GM12878 (cell line): ENCODE measurements around the gene HMGCL. TPM values are rescaled to one million over a fixed set of nuclear protein-coding genes. Genes with fewer than 3 reads are reported as not detected.

Experiments
- BHLHE40 ChIP-seq, 2 experiments: fragments of 450-650 bp in 1 of 2; IDR thresholded peaks; 2 replicates each; pipeline ENCODE4 v1.6.1; 2011 to 2017; ENCODE audit warnings: low read depth in 2 of 2, borderline replicate concordance in 1 of 2, improper control_type of control experiment in 1 of 2, low read length in 1 of 2, mild to moderate bottlenecking in 1 of 2
- CREB1 ChIP-seq: IDR thresholded peaks from 2 replicates; pipeline ENCODE4 v1.6.1; 2012; ENCODE audit warnings: low read depth, mild to moderate bottlenecking, inconsistent platforms
- CREM ChIP-seq: IDR thresholded peaks from 2 replicates; pipeline ENCODE4 v1.6.1; 2014; ENCODE audit warnings: antibody characterized with exemption, low read depth
- EP300 ChIP-seq, 2 experiments: fragments of 150-350 bp in 1 of 2; IDR thresholded peaks; 2 replicates each; pipeline ENCODE4 v1.6.1; 2011 to 2012; ENCODE audit warnings: low read depth in 2 of 2, low read length in 2 of 2, borderline replicate concordance in 1 of 2, improper control_type of control experiment in 1 of 2, inconsistent platforms in 1 of 2; ENCODE audit not compliant: control insufficient read depth in 1 of 2
- ETV6 ChIP-seq, 2 experiments: fragments of 450-650 bp in 1 of 2; IDR thresholded peaks in 1 of 2; conservative IDR thresholded peaks in 1 of 2; 2 replicates each; pipeline ENCODE4 v1.6.1; 2014; ENCODE audit warnings: antibody characterized with exemption in 1 of 2, borderline replicate concordance in 1 of 2, low read depth in 1 of 2, mild to moderate bottlenecking in 1 of 2, moderate library complexity in 1 of 2
- FOXM1 ChIP-seq: IDR thresholded peaks from 2 replicates; pipeline ENCODE4 v1.6.1; 2012; ENCODE audit warnings: low read depth, mild to moderate bottlenecking, inconsistent platforms, low read length, moderate library complexity
- GATAD2B ChIP-seq: fragments of 450-650 bp; conservative IDR thresholded peaks from 2 replicates; pipeline ENCODE4 v1.6.1; 2017; ENCODE audit warnings: low read depth, mild to moderate bottlenecking, moderate library complexity
- IKZF2 ChIP-seq, 2 experiments: fragments of 450-650 bp; IDR thresholded peaks; 2 replicates each; pipeline ENCODE4 v1.6.1; 2017; ENCODE audit warnings: mild to moderate bottlenecking in 2 of 2, moderate library complexity in 2 of 2
- KAT2A ChIP-seq: conservative IDR thresholded peaks from 2 replicates; pipeline ENCODE4 v1.6.1; 2011; ENCODE audit warnings: low read depth, low read length; ENCODE audit not compliant: control insufficient read depth
- MEF2B ChIP-seq: fragments of 450-650 bp; IDR thresholded peaks from 2 replicates; pipeline ENCODE4 v1.6.1; 2018; ENCODE audit warnings: mild to moderate bottlenecking, moderate library complexity; ENCODE audit not compliant: partially characterized antibody, poor library complexity, severe bottlenecking
- MTA2 ChIP-seq: fragments of 450-650 bp; IDR thresholded peaks from 2 replicates; pipeline ENCODE4 v1.6.1; 2016; ENCODE audit warnings: low read depth, mild to moderate bottlenecking, moderate library complexity
- NBN ChIP-seq: fragments of 450-650 bp; IDR thresholded peaks from 2 replicates; pipeline ENCODE4 v1.6.1; 2016
- RFX5 ChIP-seq: IDR thresholded peaks from 2 replicates; pipeline ENCODE4 v1.6.1; 2011; ENCODE audit warnings: low read depth, low read length, improper control_type of control experiment
- SMC3 ChIP-seq: IDR thresholded peaks from 2 replicates; pipeline ENCODE4 v1.6.1; 2011; ENCODE audit warnings: low read length, improper control_type of control experiment, borderline replicate concordance
- SP1 ChIP-seq: IDR thresholded peaks from one replicate; pipeline ENCODE4 v1.6.1; 2011; ENCODE audit warnings: low read depth, low read length
- SPI1 ChIP-seq: IDR thresholded peaks from 2 replicates; pipeline ENCODE4 v1.6.1; 2011; ENCODE audit warnings: low read depth, mild to moderate bottlenecking, low read length, moderate library complexity, borderline replicate concordance; ENCODE audit not compliant: insufficient read depth
- TARDBP ChIP-seq: IDR thresholded peaks from 2 replicates; pipeline ENCODE4 v1.6.1; 2016; ENCODE audit warnings: borderline replicate concordance
- USF1 ChIP-seq: IDR thresholded peaks from 2 replicates; pipeline ENCODE4 v1.6.1; 2011; ENCODE audit warnings: borderline replicate concordance, low read depth, mild to moderate bottlenecking, moderate library complexity, mixed read lengths, low read length; ENCODE audit not compliant: insufficient read depth; ENCODE audit errors: extremely low read length
- YY1 ChIP-seq: IDR thresholded peaks from 2 replicates; pipeline ENCODE4 v1.6.1; 2011; ENCODE audit warnings: low read depth, mild to moderate bottlenecking, low read length
- ZBED1 ChIP-seq: IDR thresholded peaks from 2 replicates; pipeline ENCODE4 v1.6.1; 2016; ENCODE audit warnings: borderline replicate concordance
- ZNF274 ChIP-seq: IDR thresholded peaks from one replicate; pipeline ENCODE4 v1.8.0; 2011; ENCODE audit not compliant: insufficient read length, insufficient read depth
- polyA plus RNA-seq, 11 experiments: library from polyadenylated mRNA; depleted of rRNA in 4 of 11; unstranded in 6 of 11; stranded (reverse) in 5 of 11; fragments of >200 nt; fragmentation: Nextera tagmentation in 4 of 11; fragmentation: Illumina TruSeq in 1 of 11; extraction: Ambion mirVana in 4 of 11; extraction: Trizol in 1 of 11; gene quantifications; 1 replicate in 1 of 11; 2 replicates in 10 of 11; pipeline versions ENCODE4 v1.2.1 to v1.2.3, GENCODE V29; 2011 to 2016; ENCODE audit warnings: inconsistent platforms in 2 of 11, missing spikeins in 2 of 11, low read depth in 1 of 11
- total RNA-seq, 4 experiments: library from RNA; depleted of rRNA in 3 of 4; stranded (reverse); fragments of >200 nt in 3 of 4; fragmentation: Illumina TruSeq in 1 of 4; extraction: Trizol in 1 of 4; gene quantifications; 2 replicates each; pipeline versions ENCODE4 v1.2.1 to v1.2.3, GENCODE V29; 2013 to 2021
- TF ChIP-seq, protein P1 (sequence below): fragments of 450-650 bp; IDR thresholded peaks from 2 replicates; pipeline ENCODE4 v1.6.1; 2018; ENCODE audit warnings: borderline replicate concordance, mild to moderate bottlenecking; ENCODE audit not compliant: partially characterized antibody
- TF ChIP-seq, protein P2 (sequence below): IDR thresholded peaks from 2 replicates; pipeline ENCODE4 v1.6.1; 2011; ENCODE audit warnings: mild to moderate bottlenecking, low read depth, low read length, moderate library complexity; ENCODE audit not compliant: insufficient replicate concordance

HMGCL gene
- total and polyA plus RNA-seq, 10 of the 15 experiments (the other 5 are each of a cell fraction or from before 2014, with no cell fraction given): 29.4 to 127 (median 36.4) TPM

GRCh38 chr1:23865543-23865930 is 40.3 kb upstream of the HMGCL start (continued):
- TF ChIP-seq IKZF2 (IDR thresholded peaks at IDR 0.05) (peak; percentile 96), FOXM1 (peak; percentile 93), EP300 (IDR thresholded peaks at IDR 0.05; ENCODE audit: borderline replicate concordance in 1 of 2, control insufficient read depth in 1 of 2, low read depth in 2 of 2, low read length in 2 of 2) (peak; percentile 88 to 95), ZNF274 (no peak), CREB1 (peak; percentile 63; the same call in 1 of the 2 replicates), RFX5 (no peak), GATAD2B (0 out of 2 replicates have a peak, but pooled peaks have one; percentile 46), USF1 (no peak), SPI1 (peak; percentile 78; the same call in 1 of the 2 replicates), NBN (0 out of 2 replicates have a peak, but pooled peaks have one; percentile 60), MTA2 (peak; percentile 88), YY1 (0 out of 2 replicates have a peak, but pooled peaks have one; percentile 26), MEF2B (peak; percentile 75), KAT2A (no peak), BHLHE40 (IDR thresholded peaks at IDR 0.05; ENCODE audit: borderline replicate concordance in 1 of 2, low read depth in 2 of 2, low read length in 1 of 2) (peak; percentile 53 to 78; a peak in 2 of 4 replicates), CREM (peak; percentile 86), ETV6 (conservative IDR thresholded peaks at IDR 0.05 in 1 of 2, IDR thresholded peaks at IDR 0.05 in 1 of 2; ENCODE audit: borderline replicate concordance in 1 of 2, low read depth in 1 of 2) (peak in 1 of 2 experiments; percentile 79; a peak in 2 of 4 replicates), SP1 (peak; percentile 78), TARDBP (no peak), SMC3 (no peak), ZBED1 (peak; percentile 53; the same call in 1 of the 2 replicates)
- TF ChIP-seq, protein P1, sequence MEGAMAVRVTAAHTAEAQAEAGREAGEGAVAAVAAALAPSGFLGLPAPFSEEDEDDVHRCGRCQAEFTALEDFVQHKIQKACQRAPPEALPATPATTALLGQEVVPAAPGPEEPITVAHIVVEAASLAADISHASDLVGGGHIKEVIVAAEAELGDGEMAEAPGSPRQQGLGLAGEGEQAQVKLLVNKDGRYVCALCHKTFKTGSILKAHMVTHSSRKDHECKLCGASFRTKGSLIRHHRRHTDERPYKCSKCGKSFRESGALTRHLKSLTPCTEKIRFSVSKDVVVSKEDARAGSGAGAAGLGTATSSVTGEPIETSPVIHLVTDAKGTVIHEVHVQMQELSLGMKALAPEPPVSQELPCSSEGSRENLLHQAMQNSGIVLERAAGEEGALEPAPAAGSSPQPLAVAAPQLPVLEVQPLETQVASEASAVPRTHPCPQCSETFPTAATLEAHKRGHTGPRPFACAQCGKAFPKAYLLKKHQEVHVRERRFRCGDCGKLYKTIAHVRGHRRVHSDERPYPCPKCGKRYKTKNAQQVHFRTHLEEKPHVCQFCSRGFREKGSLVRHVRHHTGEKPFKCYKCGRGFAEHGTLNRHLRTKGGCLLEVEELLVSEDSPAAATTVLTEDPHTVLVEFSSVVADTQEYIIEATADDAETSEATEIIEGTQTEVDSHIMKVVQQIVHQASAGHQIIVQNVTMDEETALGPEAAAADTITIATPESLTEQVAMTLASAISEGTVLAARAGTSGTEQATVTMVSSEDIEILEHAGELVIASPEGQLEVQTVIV: no peak
- TF ChIP-seq, protein P2, sequence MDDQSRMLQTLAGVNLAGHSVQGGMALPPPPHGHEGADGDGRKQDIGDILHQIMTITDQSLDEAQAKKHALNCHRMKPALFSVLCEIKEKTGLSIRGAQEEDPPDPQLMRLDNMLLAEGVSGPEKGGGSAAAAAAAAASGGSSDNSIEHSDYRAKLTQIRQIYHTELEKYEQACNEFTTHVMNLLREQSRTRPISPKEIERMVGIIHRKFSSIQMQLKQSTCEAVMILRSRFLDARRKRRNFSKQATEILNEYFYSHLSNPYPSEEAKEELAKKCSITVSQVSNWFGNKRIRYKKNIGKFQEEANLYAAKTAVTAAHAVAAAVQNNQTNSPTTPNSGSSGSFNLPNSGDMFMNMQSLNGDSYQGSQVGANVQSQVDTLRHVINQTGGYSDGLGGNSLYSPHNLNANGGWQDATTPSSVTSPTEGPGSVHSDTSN: peak; percentile 1
